Gastrocnemius medialis (tissue), 4 donors: Measurements from ENCODE around the gene GFPT1.

Source experiments
- POLR2A ChIP-seq, 2 donors: fragments of 450-650 bp; IDR thresholded peaks; one replicate each; pipeline ENCODE4 v1.6.1; 2017; ENCODE audit warnings: antibody characterized with exemption in 2 of 2, mild to moderate bottlenecking in 2 of 2, moderate library complexity in 2 of 2
- TF ChIP-seq, protein P1 (sequence below), 5 experiments: fragments of 450-650 bp in 3 of 5; fragments of 200-600 bp in 2 of 5; sonication (generic) in 2 of 5; IDR thresholded peaks in 4 of 5; conservative IDR thresholded peaks in 1 of 5; 1 replicate in 4 of 5; 2 replicates in 1 of 5; pipeline ENCODE4 v1.5.1; 2016 to 2019; ENCODE audit warnings: antibody characterized with exemption in 5 of 5, mild to moderate bottlenecking in 3 of 5, moderate library complexity in 3 of 5

GRCh38 chr2:69288429-69288828 lies 98.6 kb downstream of the GFPT1 start:
- TF ChIP-seq, protein P1, sequence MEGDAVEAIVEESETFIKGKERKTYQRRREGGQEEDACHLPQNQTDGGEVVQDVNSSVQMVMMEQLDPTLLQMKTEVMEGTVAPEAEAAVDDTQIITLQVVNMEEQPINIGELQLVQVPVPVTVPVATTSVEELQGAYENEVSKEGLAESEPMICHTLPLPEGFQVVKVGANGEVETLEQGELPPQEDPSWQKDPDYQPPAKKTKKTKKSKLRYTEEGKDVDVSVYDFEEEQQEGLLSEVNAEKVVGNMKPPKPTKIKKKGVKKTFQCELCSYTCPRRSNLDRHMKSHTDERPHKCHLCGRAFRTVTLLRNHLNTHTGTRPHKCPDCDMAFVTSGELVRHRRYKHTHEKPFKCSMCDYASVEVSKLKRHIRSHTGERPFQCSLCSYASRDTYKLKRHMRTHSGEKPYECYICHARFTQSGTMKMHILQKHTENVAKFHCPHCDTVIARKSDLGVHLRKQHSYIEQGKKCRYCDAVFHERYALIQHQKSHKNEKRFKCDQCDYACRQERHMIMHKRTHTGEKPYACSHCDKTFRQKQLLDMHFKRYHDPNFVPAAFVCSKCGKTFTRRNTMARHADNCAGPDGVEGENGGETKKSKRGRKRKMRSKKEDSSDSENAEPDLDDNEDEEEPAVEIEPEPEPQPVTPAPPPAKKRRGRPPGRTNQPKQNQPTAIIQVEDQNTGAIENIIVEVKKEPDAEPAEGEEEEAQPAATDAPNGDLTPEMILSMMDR (IDR thresholded peaks at IDR 0.05 in 4 of 5, conservative IDR thresholded peaks at IDR 0.05 in 1 of 5): no peak
- no peak for TF ChIP-seq POLR2A (IDR thresholded peaks at IDR 0.05)
